ENCODE results near the gene GALNT17. TPM values are rescaled to one million over a fixed set of nuclear protein-coding genes. Genes with fewer than 3 reads are reported as not detected.

GALNT17 gene
- total RNA-seq, 1 experiment from 2014 or later, result not detected

DNA sequence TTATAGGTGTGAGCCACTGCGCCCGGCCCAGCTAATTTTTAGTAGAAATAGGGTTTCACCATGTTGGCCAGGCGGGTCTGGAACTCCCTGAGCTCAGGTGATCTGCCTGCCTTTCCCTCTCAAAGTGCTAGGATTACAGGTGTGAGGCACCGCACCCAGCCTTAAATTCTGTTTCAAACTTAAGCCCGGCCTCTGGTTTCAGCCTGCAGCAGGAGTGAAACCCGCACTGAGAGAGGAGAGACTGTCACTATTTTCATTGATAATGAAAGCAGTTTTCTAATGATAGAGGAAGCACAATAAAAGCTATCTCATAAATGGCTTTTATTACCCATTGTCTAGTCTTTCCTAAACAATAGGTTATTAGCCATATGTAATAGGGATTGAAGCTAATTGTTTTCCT lies 415.5 kb downstream of the GALNT17 start:
- DNase-seq (ENCODE audit: low read depth, low spot score) (no peak), ATAC-seq (no peak)
- CTCF ChIA-PET, result no interaction called here
- no peaks in the 10 kb centered on the region for H3K27me3 ChIP-seq (ENCODE audit: control insufficient read depth, insufficient read depth, low read length)
- POLR2A ChIA-PET, result no interaction called here
- intact Hi-C loops (cut with micrococcal nuclease; ENCODE audit: unreplicated experiment), result no loop called here
- no peak overlapping the region for H3K4me3 ChIP-seq (ENCODE audit: low read depth in 2 of 2, low read length in 2 of 2)
- no peaks in the 10 kb centered on the region for H3K9me3 ChIP-seq (ENCODE audit: control insufficient read depth, insufficient read depth, low read depth, low read length)
- H3K4me1 ChIP-seq (ENCODE audit: control insufficient read depth, insufficient read depth, low read length), result no peaks in the 10 kb centered on the region
- no peak overlapping the region for H3K27ac ChIP-seq (ENCODE audit: low read length)
- BruUV-seq (replicated peaks), result no TSS peak
- in situ Hi-C loops (cut with HindIII; ENCODE audit: low pct_unique_long_range_greater_than_20kb, low sequenced_read_pairs), result no loop called here
- TF ChIP-seq REST (IDR thresholded peaks at IDR 0.05; ENCODE audit: insufficient read depth in 1 of 2, low read depth in 2 of 2, low read length in 1 of 2) (no peak), POLR2AphosphoS5 (IDR thresholded peaks at IDR 0.05; ENCODE audit: low read depth, low read length) (no peak), TCF7L2 (IDR thresholded peaks at IDR 0.05; ENCODE audit: low read depth, low read length) (no peak), SIN3A (IDR thresholded peaks at IDR 0.05; ENCODE audit: borderline replicate concordance, insufficient read depth, low read depth, low read length) (no peak), CTCF (IDR thresholded peaks at IDR 0.05) (no peak)
- H3K36me3 ChIP-seq (ENCODE audit: control insufficient read depth, insufficient read depth, low read length), result no peaks in the 10 kb centered on the region

DNA sequence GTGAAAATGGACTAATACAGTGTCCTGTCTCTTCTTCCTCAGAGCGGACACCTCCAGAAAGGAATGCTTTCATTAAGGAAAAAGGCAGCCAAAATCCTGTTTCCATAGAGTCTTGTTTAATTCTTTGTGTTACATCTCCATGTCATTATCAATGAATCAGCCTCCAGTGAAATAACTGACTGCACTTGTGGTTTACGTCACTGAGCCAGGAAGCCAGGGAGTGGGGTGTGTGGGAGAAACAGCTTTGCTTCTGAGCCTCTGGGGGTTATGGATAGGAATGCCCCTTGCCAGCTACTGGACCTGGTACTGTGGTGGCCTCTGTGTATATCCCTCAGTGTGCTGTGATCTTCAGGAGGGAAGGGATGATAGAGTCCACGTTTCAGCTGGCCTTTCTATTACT lies 416.8 kb downstream of the GALNT17 start:
- no peak overlapping the region for H3K4me3 ChIP-seq (ENCODE audit: low read depth in 2 of 2, low read length in 2 of 2)
- in situ Hi-C loops (cut with HindIII; ENCODE audit: low pct_unique_long_range_greater_than_20kb, low sequenced_read_pairs), result no loop called here

More for the DNA sequence above, 416.8 kb downstream of the GALNT17 start:
- DNase-seq (ENCODE audit: low read depth, low spot score), result no peak
- Histone ChIP-seq H3K27me3 (ENCODE audit: control insufficient read depth, insufficient read depth, low read length) (no peaks in the 10 kb centered on the region), H3K27ac (ENCODE audit: low read length) (no peak overlapping the region), H3K9me3 (ENCODE audit: control insufficient read depth, insufficient read depth, low read depth, low read length) (no peaks in the 10 kb centered on the region), H3K4me1 (ENCODE audit: control insufficient read depth, insufficient read depth, low read length) (no peaks in the 10 kb centered on the region), H3K36me3 (ENCODE audit: control insufficient read depth, insufficient read depth, low read length) (no peaks in the 10 kb centered on the region)
- ChIA-PET POLR2A (no interaction called here), CTCF (no interaction called here)
- intact Hi-C loops (cut with micrococcal nuclease; ENCODE audit: unreplicated experiment), result no loop called here
- no peak for ATAC-seq
- no TSS peak for BruUV-seq (replicated peaks)
- no peak for TF ChIP-seq CTCF (IDR thresholded peaks at IDR 0.05)
- no peak for TF ChIP-seq SIN3A (IDR thresholded peaks at IDR 0.05; ENCODE audit: borderline replicate concordance, insufficient read depth, low read depth, low read length)
- no peak for TF ChIP-seq TCF7L2 (IDR thresholded peaks at IDR 0.05; ENCODE audit: low read depth, low read length)
- TF ChIP-seq POLR2AphosphoS5 (IDR thresholded peaks at IDR 0.05; ENCODE audit: low read depth, low read length), result no peak
- TF ChIP-seq REST (IDR thresholded peaks at IDR 0.05; ENCODE audit: insufficient read depth in 1 of 2, low read depth in 2 of 2, low read length in 1 of 2), result no peak
